Activated CD8-positive, alpha-beta memory T cell treated with anti-CD3 and anti-CD28 coated beads, Interleukin-2, amount 50 U/mL, for 48 hours (primary cell): ENCODE measurements around the gene NDUFS2.
"Not testable (repeated sequence)": the region's sequence is repeated elsewhere in the genome, so short reads cannot be mapped to it uniquely, and the experiment has no call there.

Experiments
- DNase-seq: peaks from one replicate; pipeline ENCODE4 v3.0.0-alpha.2; 2020

The NDUFS2 gene

DNA sequence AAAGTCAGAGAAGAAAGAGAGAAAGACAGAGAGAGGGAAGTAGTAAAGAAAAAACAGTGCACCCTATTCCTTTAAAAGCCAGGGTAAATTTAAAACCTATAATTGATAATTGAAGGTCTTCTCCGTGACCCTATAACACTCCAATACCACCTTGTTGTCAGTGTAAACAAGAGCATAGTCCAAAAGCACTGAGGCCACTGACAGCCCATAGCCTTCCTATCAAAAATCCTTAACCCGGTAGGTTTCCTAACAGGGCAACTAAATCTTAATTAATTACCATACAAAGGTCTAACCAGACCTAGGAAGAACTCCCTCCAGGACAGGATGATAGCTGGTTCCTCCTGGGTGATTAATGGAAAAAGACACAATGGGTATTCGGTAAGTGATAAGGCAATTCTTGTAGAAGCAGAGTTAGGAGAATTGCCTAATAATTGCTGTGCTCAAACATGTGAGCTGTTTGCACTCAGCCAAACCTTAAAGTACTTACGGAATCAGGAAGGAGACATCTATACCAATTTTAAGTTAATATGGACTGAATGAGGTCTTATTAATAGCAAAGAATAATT, 53.9 kb downstream of the NDUFS2 start:
- DNase-seq, result not testable (repeated sequence)

DNA sequence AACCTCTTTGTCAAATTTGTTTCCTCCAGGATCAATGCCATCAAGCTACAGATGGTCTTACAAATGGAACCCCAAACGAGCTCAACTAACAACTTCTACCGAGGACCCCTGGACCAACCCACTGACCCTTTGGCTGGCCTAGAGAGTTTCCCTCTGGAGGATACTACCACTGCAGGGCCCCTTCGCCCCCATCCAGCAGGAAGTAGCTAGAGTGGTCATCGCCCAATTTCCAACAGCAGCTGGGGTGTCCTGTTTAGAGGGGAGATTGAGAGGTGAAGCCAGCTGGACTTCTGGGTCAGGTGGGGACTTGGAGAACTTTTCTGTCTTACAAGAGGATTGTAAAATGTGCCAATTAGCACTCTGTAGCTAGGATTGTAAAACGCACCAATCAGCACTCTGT, 54.9 kb downstream of the NDUFS2 start:
- DNase-seq, result not testable (repeated sequence)

DNA sequence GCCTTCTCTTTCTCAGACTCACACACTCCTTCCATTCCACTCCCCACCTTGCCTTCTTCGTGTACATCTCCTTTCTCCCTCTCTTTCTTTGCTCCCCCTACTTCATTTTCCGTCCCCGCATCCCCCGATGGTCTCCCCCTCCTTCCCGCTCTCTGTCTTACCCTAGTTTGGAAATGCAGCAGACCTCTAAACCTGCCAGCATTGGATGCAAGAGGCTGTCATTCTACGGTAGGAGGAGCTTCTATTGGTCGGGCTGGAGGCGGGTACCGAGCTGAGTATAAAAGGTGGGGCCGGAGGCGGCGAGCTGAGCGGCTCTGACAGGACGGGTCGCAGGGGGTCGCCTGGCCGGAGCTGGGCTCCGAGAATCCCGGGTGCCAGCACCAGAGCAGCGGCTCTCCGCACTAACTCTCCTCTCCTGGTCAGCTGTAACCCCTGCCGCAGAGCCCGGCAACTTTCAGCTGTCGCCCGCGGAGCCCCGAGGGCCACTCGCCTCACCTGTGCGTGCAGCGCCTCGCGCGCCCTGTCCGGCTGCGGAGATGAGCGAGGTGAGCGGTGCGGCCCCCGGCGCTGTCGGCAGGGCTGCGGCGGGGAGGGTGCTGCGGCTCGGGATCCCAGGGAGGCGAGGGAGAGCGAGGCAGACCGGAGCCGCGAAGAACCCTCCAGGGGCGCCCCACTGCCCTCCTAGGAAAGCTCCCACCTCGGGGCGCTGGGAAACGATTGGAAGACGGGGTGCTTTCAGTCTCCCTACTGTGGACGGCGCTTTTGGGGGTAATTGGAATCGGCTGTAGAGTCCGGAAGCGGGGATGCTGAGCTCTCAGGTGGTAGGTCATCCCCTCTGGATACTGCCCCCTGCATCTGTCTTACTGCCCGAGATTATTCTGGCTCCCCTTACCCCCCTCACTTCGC, 56.5 kb downstream of the NDUFS2 start, which contains the start of gene PCP4L1:
TSS of gene PCP4L1 (plus strand) at position 307 of the 906 bp plus-strand sequence. CDS start at position 537, 230 bp downstream.
- peak; percentile 73 for DNase-seq

GRCh38 chr1:161259345-161259702, 57.2 kb downstream of the NDUFS2 start:
- DNase-seq, result no peak

GRCh38 chr1:161259765-161260164, 57.6 kb downstream of the NDUFS2 start:
- no peak for DNase-seq

DNA sequence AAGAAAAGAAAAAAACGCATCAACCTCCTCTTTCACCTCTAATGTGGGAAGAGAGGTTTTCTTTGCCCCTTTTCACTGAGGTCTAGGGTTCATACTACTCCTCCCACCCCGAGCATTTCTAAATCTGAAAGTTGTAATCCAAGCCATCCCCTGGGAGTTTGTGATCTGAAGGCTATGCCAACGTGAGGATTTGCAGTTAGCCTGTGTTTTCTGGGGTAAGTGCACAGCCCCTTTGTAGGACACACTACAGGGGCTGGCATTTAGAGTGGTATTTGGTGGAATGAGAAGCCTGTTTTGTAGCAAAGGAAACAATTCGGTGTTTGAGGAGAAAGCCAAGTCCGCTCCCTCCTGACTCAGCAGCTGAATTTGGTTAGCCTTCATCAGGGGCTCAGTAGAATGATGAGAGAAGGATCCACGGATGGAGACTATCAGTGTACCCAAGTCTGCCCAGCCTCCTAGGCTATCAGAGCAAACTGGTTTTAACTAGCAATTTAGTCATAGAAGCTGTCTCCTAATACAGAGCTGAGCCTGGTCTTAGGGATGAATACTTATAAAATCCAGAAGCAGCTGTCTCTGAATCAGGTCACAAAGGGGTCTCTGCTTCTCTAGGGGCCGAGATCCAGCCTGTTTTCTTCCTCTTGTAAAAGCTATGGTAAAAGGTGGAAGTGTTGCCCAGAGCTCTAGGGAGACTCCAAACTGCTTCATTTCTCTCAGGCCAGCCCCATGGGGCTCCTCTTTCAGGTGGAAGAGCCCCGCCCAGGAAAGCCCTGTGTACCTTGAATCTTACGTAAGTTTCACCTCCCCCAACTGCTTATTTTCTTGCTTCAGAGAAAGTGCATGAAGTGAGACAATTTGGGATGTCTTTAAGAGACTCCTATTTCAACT, 58.5 kb downstream of the NDUFS2 start:
- DNase-seq, result no peak

DNA sequence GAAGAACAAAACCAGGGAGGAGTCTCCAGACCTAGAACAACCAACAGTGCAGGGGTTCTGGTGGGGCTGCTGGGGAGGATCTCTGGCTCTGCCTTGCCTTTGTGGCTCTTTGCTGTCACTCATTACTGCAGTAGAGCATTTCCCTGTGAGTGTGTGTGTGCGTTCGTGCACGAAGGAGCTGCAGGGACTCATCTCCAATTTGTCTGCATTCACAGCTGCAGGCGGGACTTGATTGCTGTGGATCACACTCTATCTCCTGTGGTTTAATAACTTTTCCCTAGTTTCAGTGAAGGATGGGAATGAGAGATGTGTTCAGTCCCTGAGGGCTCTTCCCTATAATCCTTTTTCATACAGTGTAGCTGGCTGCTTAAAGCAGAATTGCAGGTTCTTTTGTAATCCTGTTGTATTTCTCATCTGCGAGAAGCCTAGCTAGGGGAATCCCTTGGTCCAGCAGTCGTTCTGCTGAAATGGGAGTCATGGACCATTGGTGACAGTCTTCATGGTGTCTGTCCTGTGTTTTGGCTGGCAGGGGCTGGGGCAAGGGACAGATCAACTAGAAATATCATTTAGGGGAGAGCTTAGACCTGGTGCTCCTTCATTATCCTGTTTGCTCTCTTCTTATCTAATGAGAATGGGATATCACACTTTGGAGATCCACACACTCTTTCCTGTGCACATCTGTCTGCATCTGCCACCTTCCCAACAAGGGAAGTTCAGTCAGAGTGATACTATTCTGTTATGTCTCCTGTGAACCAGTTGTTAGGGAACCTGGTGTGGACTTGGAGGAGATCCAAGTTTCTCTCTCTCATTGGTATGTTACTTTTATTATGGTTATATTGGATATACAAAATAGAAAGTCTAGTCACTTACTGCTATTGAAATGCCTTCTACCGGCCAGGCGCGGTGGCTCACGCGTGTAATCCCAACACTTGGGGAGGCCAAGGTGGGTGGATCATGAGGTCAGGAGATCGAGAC, 59.4 kb downstream of the NDUFS2 start:
- no peak for DNase-seq
